ENCODE data around the gene FAM167B.
"Not testable (repeated sequence)": the region's sequence is repeated elsewhere in the genome, so short reads cannot be mapped to it uniquely, and the experiment has no call there.

The FAM167B gene

GRCh38 chr1:32289256-32289655, 42.2 kb downstream of the FAM167B start:
- Histone ChIP-seq H3K9me3 (ENCODE audit: control insufficient read depth, insufficient read depth, low read length) (no peaks in the 10 kb centered on the region), H3K27me3 (ENCODE audit: control insufficient read depth, insufficient read depth, low read length) (no peaks in the 10 kb centered on the region), H3K4me3 (ENCODE audit: low read depth, low read length) (no peak overlapping the region), H3K4me1 (ENCODE audit: control insufficient read depth, insufficient read depth, low read length) (0 out of 2 replicates have a peak, but pooled peaks cover 6% of the 10 kb centered on the region), H3K9ac (ENCODE audit: low read depth, low read length) (no peak overlapping the region), H3K36me3 (ENCODE audit: control insufficient read depth, insufficient read depth, low read length) (peaks cover 5% of the 10 kb centered on the region; the same call in 1 of the 2 replicates), H3K27ac (ENCODE audit: low read depth, low read length) (no peak overlapping the region)

- H3K27me3 ChIP-seq (ENCODE audit: control insufficient read depth, insufficient read depth, low read length), result no peaks in the 10 kb centered on the region
- H3K4me3 ChIP-seq (ENCODE audit: low read depth, low read length), result peak overlapping the region; percentile 95
- H3K9me3 ChIP-seq (ENCODE audit: control insufficient read depth, insufficient read depth, low read length), result no peaks in the 10 kb centered on the region
- H3K9ac ChIP-seq (ENCODE audit: low read depth, low read length), result peak overlapping the region; percentile 32; the same call in 1 of the 2 replicates
- H3K36me3 ChIP-seq (ENCODE audit: control insufficient read depth, insufficient read depth, low read length), result peaks cover 4% of the 10 kb centered on the region; the same call in 1 of the 2 replicates
- peak overlapping the region; percentile 54 for H3K27ac ChIP-seq (ENCODE audit: low read depth, low read length)
- peaks cover 6% of the 10 kb centered on the region; the same call in 1 of the 2 replicates for H3K4me1 ChIP-seq (ENCODE audit: control insufficient read depth, insufficient read depth, low read length)
These were observed 44.2 kb downstream of the FAM167B start for GRCh38 chr1:32291145-32291707.

GRCh38 chr1:32291708-32292538, 44.9 kb downstream of the FAM167B start, which contains the start of gene HDAC1:
TSS of gene HDAC1 (plus strand) at chr1:32292083. CDS start at chr1:32292170, 87 bp downstream.
- Histone ChIP-seq H3K4me1 (ENCODE audit: control insufficient read depth, insufficient read depth, low read length) (peaks cover 6% of the 10 kb centered on the region; the same call in 1 of the 2 replicates), H3K27ac (ENCODE audit: low read depth, low read length) (peak within 1 kb of the TSS; percentile 54), H3K36me3 (ENCODE audit: control insufficient read depth, insufficient read depth, low read length) (peaks cover 4% of the 10 kb centered on the region; the same call in 1 of the 2 replicates)

GRCh38 chr1:32298211-32298610, 51.2 kb downstream of the FAM167B start:
- H3K36me3 ChIP-seq (ENCODE audit: control insufficient read depth, insufficient read depth, low read length), result peaks cover 25% of the 10 kb centered on the region
- not testable (repeated sequence) for H3K27me3 ChIP-seq (ENCODE audit: control insufficient read depth, insufficient read depth, low read length); H3K9me3 ChIP-seq (ENCODE audit: control insufficient read depth, insufficient read depth, low read length); H3K4me1 ChIP-seq (ENCODE audit: control insufficient read depth, insufficient read depth, low read length); H3K27ac ChIP-seq (ENCODE audit: low read depth, low read length); H3K4me3 ChIP-seq (ENCODE audit: low read depth, low read length); H3K9ac ChIP-seq (ENCODE audit: low read depth, low read length)

More at GRCh38 chr1:32291708-32292538, 44.9 kb downstream of the FAM167B start, which contains the start of gene HDAC1:
- no peaks in the 10 kb centered on the region for H3K27me3 ChIP-seq (ENCODE audit: control insufficient read depth, insufficient read depth, low read length)
- peak within 1 kb of the TSS; percentile 74 for H3K9ac ChIP-seq (ENCODE audit: low read depth, low read length)
- no peaks in the 10 kb centered on the region for H3K9me3 ChIP-seq (ENCODE audit: control insufficient read depth, insufficient read depth, low read length)
- peak within 1 kb of the TSS; percentile 95 for H3K4me3 ChIP-seq (ENCODE audit: low read depth, low read length)
